Measurements from ENCODE around the gene SERPINF2.
"Not testable (repeated sequence)": the region's sequence is repeated elsewhere in the genome, so short reads cannot be mapped to it uniquely, and the experiment has no call there.

Gene SERPINF2

DNA sequence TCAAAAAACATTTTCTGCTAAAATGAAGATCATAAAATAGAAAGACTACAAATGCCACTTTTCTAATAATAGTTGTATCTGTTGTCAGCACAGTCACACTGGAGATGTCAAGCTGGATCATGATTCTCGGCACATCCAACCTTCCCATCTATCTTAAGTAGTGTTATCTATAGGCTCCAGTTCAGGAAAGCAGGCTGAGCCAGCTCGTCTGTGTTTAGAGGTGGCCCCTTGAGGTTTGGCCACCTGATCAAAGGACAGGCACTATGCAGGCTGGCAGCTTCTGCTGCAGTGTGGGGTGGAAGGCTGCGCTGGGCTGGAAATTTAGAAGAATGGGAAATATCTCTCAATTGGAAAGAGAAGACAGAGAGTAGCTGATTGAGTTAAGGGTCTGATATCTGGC, 54.7 kb downstream of the SERPINF2 start:
- H3K27ac ChIP-seq: no peak overlapping the region
- no peaks in the 10 kb centered on the region for H3K9me3 ChIP-seq
- H3K4me2 ChIP-seq: peak overlapping the region; percentile 59

GRCh38 chr17:1797846-1798245, 55.2 kb downstream of the SERPINF2 start:
- H4K20me1 ChIP-seq, H3K27ac ChIP-seq, H3K4me3 ChIP-seq, H3K9ac ChIP-seq, H3K9me3 ChIP-seq, H3K27me3 ChIP-seq: not testable (repeated sequence)
- peak overlapping the region; percentile 59 for H3K4me2 ChIP-seq
- peaks cover 51% of the 10 kb centered on the region for H3K36me3 ChIP-seq
- H3K4me1 ChIP-seq: peaks cover 36% of the 10 kb centered on the region

More for the DNA sequence above, 54.7 kb downstream of the SERPINF2 start:
- H3K4me1 ChIP-seq: peaks cover 38% of the 10 kb centered on the region
- no peak overlapping the region; the same call in 1 of the 2 replicates for H3K9ac ChIP-seq
- H4K20me1 ChIP-seq: no peaks in the 10 kb centered on the region
- no peak for TF ChIP-seq Cebpa-rat (IDR thresholded peaks at IDR 0.05)
- H3K4me3 ChIP-seq: no peak overlapping the region
- no peaks in the 10 kb centered on the region for H3K27me3 ChIP-seq
- H3K36me3 ChIP-seq: peaks cover 53% of the 10 kb centered on the region

DNA sequence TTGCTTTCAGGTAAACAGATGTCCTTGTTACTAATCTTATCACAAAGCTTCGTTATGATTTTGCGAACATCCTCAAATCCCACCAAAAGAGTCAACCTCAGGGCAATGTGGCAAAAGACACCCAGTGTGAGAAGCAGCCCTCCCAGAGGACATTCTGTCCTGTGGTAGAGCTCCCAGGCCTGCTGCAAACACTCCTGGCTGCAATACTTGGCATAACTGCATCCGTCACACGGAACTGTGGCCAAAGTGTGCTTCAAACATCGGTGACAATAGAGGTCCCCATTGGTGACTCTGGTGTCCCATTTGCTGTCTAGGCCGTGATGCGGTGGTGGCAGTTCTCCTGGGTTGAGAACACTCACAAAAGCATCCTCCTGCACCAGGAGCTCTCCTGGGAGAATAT, 57.6 kb downstream of the SERPINF2 start:
- no peak overlapping the region for H3K4me3 ChIP-seq
- no peaks in the 10 kb centered on the region for H3K27me3 ChIP-seq
- no peaks in the 10 kb centered on the region for H3K9me3 ChIP-seq
- TF ChIP-seq Cebpa-rat (IDR thresholded peaks at IDR 0.05): no peak
- H3K4me2 ChIP-seq: no peak overlapping the region
- H3K9ac ChIP-seq: 0 out of 2 replicates have a peak overlapping the region, but pooled peaks have one; percentile 19
- H4K20me1 ChIP-seq: no peaks in the 10 kb centered on the region
- H3K27ac ChIP-seq: no peak overlapping the region
- H3K4me1 ChIP-seq: peaks cover 33% of the 10 kb centered on the region
- peaks cover 68% of the 10 kb centered on the region for H3K36me3 ChIP-seq

DNA sequence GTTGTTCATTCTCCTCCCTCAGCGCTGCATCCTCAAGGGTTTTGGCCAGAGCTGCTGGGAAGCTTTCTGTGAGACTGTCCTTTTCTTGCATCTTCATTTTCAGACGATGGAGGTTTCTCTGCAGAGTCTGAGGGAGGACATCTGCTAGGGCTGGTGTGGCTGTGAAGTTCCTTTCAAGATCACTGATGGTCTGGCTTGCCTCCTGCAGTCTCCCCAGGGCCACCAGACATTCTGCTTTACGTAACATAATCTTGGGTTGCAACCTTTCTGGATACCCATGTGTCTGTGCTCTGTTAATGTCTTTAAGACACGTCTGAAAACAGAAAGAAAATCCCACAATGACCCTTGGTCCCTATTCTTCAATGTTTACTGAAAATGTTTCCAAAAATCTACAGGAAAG, 58.0 kb downstream of the SERPINF2 start:
- Histone ChIP-seq H3K27ac (no peak overlapping the region), H3K4me3 (no peak overlapping the region), H4K20me1 (no peaks in the 10 kb centered on the region), H3K27me3 (no peaks in the 10 kb centered on the region), H3K4me2 (no peak overlapping the region), H3K36me3 (peaks cover 69% of the 10 kb centered on the region), H3K9me3 (no peaks in the 10 kb centered on the region), H3K9ac (no peak overlapping the region), H3K4me1 (peaks cover 33% of the 10 kb centered on the region)
- no peak for TF ChIP-seq Cebpa-rat (IDR thresholded peaks at IDR 0.05)

DNA sequence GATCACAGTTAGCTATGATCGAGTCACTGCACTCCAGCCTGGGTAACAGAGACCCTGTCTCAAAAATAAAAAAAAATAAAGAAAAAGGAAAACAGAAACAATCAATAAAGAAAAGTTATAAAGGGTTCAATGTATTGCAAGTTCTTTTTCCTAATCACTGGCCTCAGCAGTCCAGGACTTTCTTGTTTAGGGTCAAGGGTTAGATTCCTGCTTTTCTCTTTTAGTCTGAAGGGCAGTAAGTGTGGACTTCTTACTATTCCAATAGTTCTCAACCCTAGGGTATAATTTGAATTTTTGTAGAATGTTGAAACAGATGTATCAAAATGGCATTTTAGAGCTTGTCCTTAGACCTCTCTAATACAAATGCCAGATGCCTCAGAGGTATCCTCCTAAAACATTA, 59.8 kb downstream of the SERPINF2 start:
- H4K20me1 ChIP-seq: no peaks in the 10 kb centered on the region
- H3K4me1 ChIP-seq: peaks cover 19% of the 10 kb centered on the region
- no peaks in the 10 kb centered on the region for H3K27me3 ChIP-seq
- TF ChIP-seq Cebpa-rat (IDR thresholded peaks at IDR 0.05): no peak
- H3K27ac ChIP-seq: no peak overlapping the region
- no peak overlapping the region for H3K4me2 ChIP-seq
- H3K9me3 ChIP-seq: no peaks in the 10 kb centered on the region
- H3K4me3 ChIP-seq: no peak overlapping the region
- H3K9ac ChIP-seq: no peak overlapping the region
- peaks cover 73% of the 10 kb centered on the region for H3K36me3 ChIP-seq

GRCh38 chr17:1803280-1803679, 60.6 kb downstream of the SERPINF2 start:
- Histone ChIP-seq H4K20me1 (no peaks in the 10 kb centered on the region), H3K36me3 (peaks cover 78% of the 10 kb centered on the region), H3K27me3 (no peaks in the 10 kb centered on the region), H3K4me2 (peak overlapping the region; percentile 10; the same call in 1 of the 2 replicates), H3K27ac (no peak overlapping the region), H3K4me3 (no peak overlapping the region), H3K9me3 (no peaks in the 10 kb centered on the region), H3K4me1 (peaks cover 10% of the 10 kb centered on the region), H3K9ac (no peak overlapping the region)
- TF ChIP-seq Cebpa-rat (IDR thresholded peaks at IDR 0.05): no peak

Data from BLaER1 (cell line).